ENCODE data around the gene C1orf35.

C1orf35 gene

DNA sequence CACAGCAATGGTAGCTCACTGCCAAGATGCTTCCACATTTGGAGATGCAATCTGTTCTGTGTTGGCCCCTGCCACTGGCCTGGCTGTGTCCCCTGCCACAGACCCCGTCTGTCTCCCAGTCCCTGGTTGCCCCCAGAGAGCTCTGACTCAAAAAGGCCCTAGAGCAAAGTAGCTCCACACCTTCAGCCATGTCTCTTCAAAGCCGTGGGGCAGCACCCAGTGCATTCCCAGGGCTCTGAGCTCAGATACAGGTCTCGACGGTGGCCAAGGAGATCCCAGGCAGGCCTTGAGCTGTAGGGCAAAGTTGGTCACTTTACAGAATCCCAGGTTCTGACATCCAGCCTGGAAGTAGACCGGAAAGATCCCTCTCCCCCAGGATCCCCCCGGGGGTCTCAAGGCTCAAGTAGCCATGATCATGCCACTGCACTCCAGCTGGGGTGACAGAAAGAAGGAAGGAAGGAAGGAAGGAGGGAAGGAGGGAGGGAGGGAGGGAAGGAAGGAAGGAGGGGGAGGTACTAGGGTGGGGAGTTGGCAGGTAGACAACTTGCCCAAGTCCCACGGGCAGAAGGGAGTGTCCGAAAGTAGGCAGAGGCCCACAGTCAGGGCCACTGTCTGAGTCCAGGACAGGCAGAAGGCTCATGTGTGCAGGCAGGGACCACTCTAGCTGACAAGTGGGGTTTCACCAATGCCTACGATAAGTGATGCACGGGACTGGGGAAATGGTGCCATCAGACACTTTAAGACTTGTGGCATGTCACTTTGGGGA lies 25.4 kb downstream of the C1orf35 start:
- H3K27me3 ChIP-seq (ENCODE audit: low read depth, low read length) = peaks cover 29% of the 10 kb centered on the region
- no peak overlapping the region for H3K4me2 ChIP-seq (ENCODE audit: low read length)
- peaks cover 31% of the 10 kb centered on the region for H3K79me2 ChIP-seq (ENCODE audit: low read length)
- peaks cover 13% of the 10 kb centered on the region for H4K20me1 ChIP-seq (ENCODE audit: insufficient read depth, low read length)
- TF ChIP-seq EZH2phosphoT487 (IDR thresholded peaks at IDR 0.05; ENCODE audit: low read depth) = no peak
- TF ChIP-seq, protein P1, sequence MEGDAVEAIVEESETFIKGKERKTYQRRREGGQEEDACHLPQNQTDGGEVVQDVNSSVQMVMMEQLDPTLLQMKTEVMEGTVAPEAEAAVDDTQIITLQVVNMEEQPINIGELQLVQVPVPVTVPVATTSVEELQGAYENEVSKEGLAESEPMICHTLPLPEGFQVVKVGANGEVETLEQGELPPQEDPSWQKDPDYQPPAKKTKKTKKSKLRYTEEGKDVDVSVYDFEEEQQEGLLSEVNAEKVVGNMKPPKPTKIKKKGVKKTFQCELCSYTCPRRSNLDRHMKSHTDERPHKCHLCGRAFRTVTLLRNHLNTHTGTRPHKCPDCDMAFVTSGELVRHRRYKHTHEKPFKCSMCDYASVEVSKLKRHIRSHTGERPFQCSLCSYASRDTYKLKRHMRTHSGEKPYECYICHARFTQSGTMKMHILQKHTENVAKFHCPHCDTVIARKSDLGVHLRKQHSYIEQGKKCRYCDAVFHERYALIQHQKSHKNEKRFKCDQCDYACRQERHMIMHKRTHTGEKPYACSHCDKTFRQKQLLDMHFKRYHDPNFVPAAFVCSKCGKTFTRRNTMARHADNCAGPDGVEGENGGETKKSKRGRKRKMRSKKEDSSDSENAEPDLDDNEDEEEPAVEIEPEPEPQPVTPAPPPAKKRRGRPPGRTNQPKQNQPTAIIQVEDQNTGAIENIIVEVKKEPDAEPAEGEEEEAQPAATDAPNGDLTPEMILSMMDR (IDR thresholded peaks at IDR 0.05; ENCODE audit: low read depth, low read length) = no peak
- H3K9ac ChIP-seq (ENCODE audit: low read length) = no peak overlapping the region
- no peak overlapping the region for H3K27ac ChIP-seq (ENCODE audit: low read length)
- H3K4me3 ChIP-seq (ENCODE audit: low read length) = no peak overlapping the region
- no peaks in the 10 kb centered on the region for H3K9me3 ChIP-seq (ENCODE audit: insufficient read depth, low read length)
- peaks cover 2% of the 10 kb centered on the region; the same call in 1 of the 2 replicates for H3K4me1 ChIP-seq (ENCODE audit: low read length)
- no peaks in the 10 kb centered on the region for H3K36me3 ChIP-seq (replicated peaks; ENCODE audit: low read depth, low read length)
- no peak overlapping the region for H2AFZ ChIP-seq (ENCODE audit: low read depth, low read length)

DNA sequence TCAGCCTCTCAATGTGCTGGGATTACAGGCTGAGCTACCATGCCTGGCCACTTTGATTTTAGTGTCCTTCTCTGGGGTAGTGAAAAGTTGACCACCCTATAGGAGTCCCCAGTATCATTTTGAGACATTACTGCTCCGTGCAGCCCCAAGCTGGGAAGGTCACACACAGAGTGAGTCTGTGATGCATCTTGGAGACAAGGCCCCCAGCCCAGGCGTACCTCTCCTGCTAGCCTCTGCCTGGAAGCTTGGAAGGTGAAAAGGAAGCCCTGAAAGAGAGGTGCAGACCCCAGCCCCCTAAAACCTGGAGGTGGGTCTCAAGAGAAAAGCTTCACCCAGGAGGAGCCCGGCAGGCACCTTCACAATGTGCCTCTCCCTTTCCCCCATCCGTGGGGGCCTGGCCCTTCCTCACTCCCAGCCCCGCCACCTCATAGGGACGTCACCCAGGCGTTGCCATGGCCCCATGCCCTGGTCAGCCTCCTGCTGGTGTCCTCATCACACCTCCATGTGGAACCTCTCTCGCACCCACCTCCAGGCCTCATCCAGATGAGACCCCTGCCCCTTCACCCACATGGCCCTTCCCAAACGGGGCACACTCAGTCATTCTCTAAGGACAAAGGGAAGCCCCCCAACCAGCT lies 26.2 kb downstream of the C1orf35 start:
- no peaks in the 10 kb centered on the region for H3K36me3 ChIP-seq (replicated peaks; ENCODE audit: low read depth, low read length)
- H3K4me1 ChIP-seq (ENCODE audit: low read length) = peaks cover 2% of the 10 kb centered on the region; the same call in 1 of the 2 replicates
- peaks cover 13% of the 10 kb centered on the region for H4K20me1 ChIP-seq (ENCODE audit: insufficient read depth, low read length)
- H3K4me2 ChIP-seq (ENCODE audit: low read length) = no peak overlapping the region
- H3K4me3 ChIP-seq (ENCODE audit: low read length) = no peak overlapping the region
- H2AFZ ChIP-seq (ENCODE audit: low read depth, low read length) = no peak overlapping the region
- TF ChIP-seq, protein P1 (IDR thresholded peaks at IDR 0.05; ENCODE audit: low read depth, low read length) = no peak
- no peak for TF ChIP-seq EZH2phosphoT487 (IDR thresholded peaks at IDR 0.05; ENCODE audit: low read depth)
- peaks cover 36% of the 10 kb centered on the region for H3K27me3 ChIP-seq (ENCODE audit: low read depth, low read length)
- H3K9me3 ChIP-seq (ENCODE audit: insufficient read depth, low read length) = no peaks in the 10 kb centered on the region
- no peak overlapping the region for H3K27ac ChIP-seq (ENCODE audit: low read length)
- no peak overlapping the region for H3K9ac ChIP-seq (ENCODE audit: low read length)
- H3K79me2 ChIP-seq (ENCODE audit: low read length) = peaks cover 23% of the 10 kb centered on the region

DNA sequence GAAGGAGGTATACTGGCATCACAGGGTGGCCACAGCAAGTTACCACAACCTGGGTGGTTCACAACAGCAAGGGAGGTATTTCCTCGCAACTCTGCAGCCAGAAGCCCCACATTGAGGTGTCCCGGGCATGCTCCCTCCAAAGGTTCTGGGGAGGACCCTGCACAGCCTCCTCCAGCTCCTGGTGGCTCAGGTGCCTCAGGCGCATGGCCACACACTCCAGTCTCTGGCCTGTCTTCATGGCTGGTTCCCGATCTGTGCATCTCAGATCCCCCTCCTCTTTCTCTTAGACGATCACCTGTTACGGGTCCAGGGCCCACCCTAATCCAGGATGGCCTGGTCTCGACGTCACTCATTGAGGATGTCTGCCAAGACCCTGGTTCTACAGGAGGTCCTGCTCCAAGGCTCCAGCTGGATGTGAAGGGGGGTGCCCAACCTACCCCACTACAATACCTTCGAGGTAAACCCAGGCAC lies 27.3 kb downstream of the C1orf35 start:
- H3K79me2 ChIP-seq (ENCODE audit: low read length) = peaks cover 12% of the 10 kb centered on the region
- no peak overlapping the region for H2AFZ ChIP-seq (ENCODE audit: low read depth, low read length)
- peaks cover 13% of the 10 kb centered on the region for H4K20me1 ChIP-seq (ENCODE audit: insufficient read depth, low read length)
- H3K9me3 ChIP-seq (ENCODE audit: insufficient read depth, low read length) = no peaks in the 10 kb centered on the region
- no peak overlapping the region for H3K4me2 ChIP-seq (ENCODE audit: low read length)
- no peak overlapping the region for H3K9ac ChIP-seq (ENCODE audit: low read length)
- peaks cover 44% of the 10 kb centered on the region for H3K27me3 ChIP-seq (ENCODE audit: low read depth, low read length)
- no peak overlapping the region for H3K27ac ChIP-seq (ENCODE audit: low read length)
- H3K36me3 ChIP-seq (replicated peaks; ENCODE audit: low read depth, low read length) = no peaks in the 10 kb centered on the region
- no peak for TF ChIP-seq EZH2phosphoT487 (IDR thresholded peaks at IDR 0.05; ENCODE audit: low read depth)
- TF ChIP-seq, protein P1 (IDR thresholded peaks at IDR 0.05; ENCODE audit: low read depth, low read length) = no peak
- H3K4me1 ChIP-seq (ENCODE audit: low read length) = no peaks in the 10 kb centered on the region
- no peak overlapping the region for H3K4me3 ChIP-seq (ENCODE audit: low read length)

DNA sequence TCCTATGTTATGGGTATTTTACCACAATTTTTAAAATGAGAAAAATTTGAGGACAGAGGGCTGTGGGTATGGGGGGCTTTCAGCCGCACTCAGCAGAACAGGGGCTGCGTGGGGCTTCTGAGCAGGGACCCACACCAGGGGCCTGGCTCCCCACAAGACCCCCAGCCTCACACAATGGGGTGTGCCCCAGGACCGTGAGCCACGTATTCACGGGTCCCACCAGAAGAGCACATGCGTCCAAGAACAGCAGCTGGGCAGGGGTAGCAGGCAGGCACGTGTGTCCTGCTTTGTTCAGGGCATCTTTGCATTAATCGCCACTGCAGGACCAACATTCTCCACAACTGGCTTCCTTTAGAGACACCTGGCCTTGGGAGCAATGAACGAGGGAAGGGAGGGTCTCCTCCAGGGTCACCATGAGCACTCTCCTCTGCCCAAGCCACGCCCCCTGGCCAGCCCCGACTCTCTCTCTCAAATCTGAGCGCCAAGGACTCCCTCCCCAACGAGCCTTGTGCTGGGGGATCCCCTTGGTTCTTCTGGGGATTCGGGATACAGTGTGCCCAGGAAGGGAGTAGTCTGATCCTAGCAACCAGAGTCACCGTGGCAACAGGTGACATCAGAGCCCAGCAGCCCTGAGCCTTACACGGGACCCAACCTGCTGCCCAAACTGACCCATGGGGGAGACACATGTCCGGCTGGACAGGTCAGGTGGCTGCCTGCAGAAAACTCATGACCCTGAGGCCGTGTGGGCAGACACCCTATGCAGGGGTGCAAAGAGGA lies 28.0 kb downstream of the C1orf35 start:
- TF ChIP-seq EZH2phosphoT487 (IDR thresholded peaks at IDR 0.05; ENCODE audit: low read depth) = no peak
- TF ChIP-seq, protein P1 (IDR thresholded peaks at IDR 0.05; ENCODE audit: low read depth, low read length) = no peak
- Histone ChIP-seq H2AFZ (ENCODE audit: low read depth, low read length) (no peak overlapping the region), H3K4me2 (ENCODE audit: low read length) (no peak overlapping the region), H3K27ac (ENCODE audit: low read length) (no peak overlapping the region), H3K9me3 (ENCODE audit: insufficient read depth, low read length) (no peaks in the 10 kb centered on the region), H3K36me3 (replicated peaks; ENCODE audit: low read depth, low read length) (no peaks in the 10 kb centered on the region), H3K4me3 (ENCODE audit: low read length) (no peak overlapping the region), H3K9ac (ENCODE audit: low read length) (no peak overlapping the region), H3K27me3 (ENCODE audit: low read depth, low read length) (peaks cover 44% of the 10 kb centered on the region), H3K4me1 (ENCODE audit: low read length) (no peaks in the 10 kb centered on the region), H4K20me1 (ENCODE audit: insufficient read depth, low read length) (peaks cover 13% of the 10 kb centered on the region), H3K79me2 (ENCODE audit: low read length) (peaks cover 5% of the 10 kb centered on the region)
